ENCODE data around the gene ELOVL2. TPM values are rescaled to one million over a fixed set of nuclear protein-coding genes. Genes with fewer than 3 reads are reported as not detected.

Gene ELOVL2
- total RNA-seq, 4 donors from 2014 or later: 0.17 to 0.19 (median 0.18) TPM; not detected in 1

- Histone ChIP-seq H3K27ac (no peak overlapping the region), H3K4me1 (peaks cover 19% of the 10 kb centered on the region), H3K9me3 (no peaks in the 10 kb centered on the region), H3K36me3 (no peaks in the 10 kb centered on the region), H3K27me3 (peaks cover 89% of the 10 kb centered on the region), H3K4me3 (no peak overlapping the region)
- no peak for DNase-seq (ENCODE audit: low spot score in 2 of 2)
- WGBS: 43% methylated on average over 10 of the region's 10 CpGs
- TF ChIP-seq EP300 (IDR thresholded peaks at IDR 0.05) (no peak), CTCF (IDR thresholded peaks at IDR 0.05) (no peak), POLR2AphosphoS5 (IDR thresholded peaks at IDR 0.05) (no peak), POLR2A (IDR thresholded peaks at IDR 0.05) (no peak)
These were observed 1.2 kb downstream of the ELOVL2 start for GRCh38 chr6:11042750-11043377.

DNA sequence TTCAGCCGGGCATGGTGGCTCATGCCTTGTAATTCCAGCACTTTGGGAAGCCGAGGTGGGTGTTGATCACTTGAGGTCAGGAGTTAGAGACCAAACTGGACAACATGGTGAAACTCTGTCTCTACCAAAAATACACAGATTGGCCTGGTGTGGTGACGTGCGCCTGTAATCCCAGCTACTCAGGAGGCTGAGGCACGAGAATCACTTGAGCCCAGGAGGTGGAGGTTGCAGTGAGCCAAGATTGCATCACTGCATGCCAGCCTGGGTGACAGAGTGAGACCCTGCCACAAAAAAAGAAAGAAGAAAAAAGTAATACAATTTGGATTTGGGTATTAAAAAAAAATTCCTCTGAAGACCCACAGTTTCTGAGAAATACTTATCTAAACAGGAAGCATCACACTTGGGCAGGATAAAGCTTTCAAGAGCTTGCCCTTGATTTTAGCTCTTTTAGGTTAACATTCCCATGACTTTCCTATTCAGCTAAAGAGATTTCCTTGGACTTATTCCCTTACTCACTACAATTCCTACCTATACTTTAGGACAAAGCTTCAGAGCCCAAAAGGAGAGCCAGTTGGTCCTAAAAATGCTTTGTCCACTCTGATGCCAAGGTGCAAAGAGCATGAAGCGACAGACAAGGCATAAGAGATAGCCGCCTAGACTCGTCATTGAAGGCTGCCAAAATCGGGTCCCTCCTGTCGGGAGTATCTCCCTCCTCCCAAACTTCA, 1.9 kb downstream of the ELOVL2 start:
- H3K4me1 ChIP-seq: peaks cover 19% of the 10 kb centered on the region
- 65% methylated on average over 10 of the region's 10 CpGs for WGBS
- TF ChIP-seq POLR2AphosphoS5 (IDR thresholded peaks at IDR 0.05) (no peak), CTCF (IDR thresholded peaks at IDR 0.05) (no peak), POLR2A (IDR thresholded peaks at IDR 0.05) (no peak), EP300 (IDR thresholded peaks at IDR 0.05) (no peak)
- DNase-seq (ENCODE audit: low spot score in 2 of 2): no peak
- H3K36me3 ChIP-seq: no peaks in the 10 kb centered on the region
- H3K4me3 ChIP-seq: no peak overlapping the region
- H3K27ac ChIP-seq: no peak overlapping the region
- no peaks in the 10 kb centered on the region for H3K9me3 ChIP-seq
- peaks cover 85% of the 10 kb centered on the region for H3K27me3 ChIP-seq

DNA sequence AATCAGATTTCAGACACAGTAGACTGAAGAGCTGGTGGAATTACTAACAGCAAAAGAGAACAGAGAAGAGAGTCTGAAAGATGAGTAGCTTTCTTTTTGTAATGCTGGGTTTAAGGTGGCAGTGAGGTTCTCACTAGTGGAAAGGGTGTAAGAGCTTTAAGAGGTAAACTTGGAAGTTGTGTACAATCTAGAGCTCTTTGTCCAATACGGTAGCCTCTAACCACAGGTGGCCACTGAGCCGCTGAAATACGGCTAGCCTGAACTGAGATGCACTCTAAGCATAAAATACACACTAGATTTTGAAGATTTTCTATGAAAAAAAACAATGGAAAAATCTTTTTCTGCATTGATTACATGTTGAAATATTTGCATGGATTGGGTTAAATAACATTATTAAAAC, 4.0 kb downstream of the ELOVL2 start:
- H3K4me1 ChIP-seq: peaks cover 19% of the 10 kb centered on the region
- H3K4me3 ChIP-seq: no peak overlapping the region
- peaks cover 70% of the 10 kb centered on the region for H3K27me3 ChIP-seq
- H3K9me3 ChIP-seq: no peaks in the 10 kb centered on the region
- 76% methylated on average over 3 of the region's 3 CpGs for WGBS
- TF ChIP-seq EP300 (IDR thresholded peaks at IDR 0.05) (no peak), POLR2AphosphoS5 (IDR thresholded peaks at IDR 0.05) (no peak), CTCF (IDR thresholded peaks at IDR 0.05) (no peak), POLR2A (IDR thresholded peaks at IDR 0.05) (no peak)
- DNase-seq (ENCODE audit: low spot score in 2 of 2): no peak
- no peak overlapping the region for H3K27ac ChIP-seq
- no peaks in the 10 kb centered on the region for H3K36me3 ChIP-seq

- Histone ChIP-seq H3K36me3 (no peaks in the 10 kb centered on the region), H3K9me3 (no peaks in the 10 kb centered on the region), H3K4me3 (no peak overlapping the region), H3K27me3 (peaks cover 59% of the 10 kb centered on the region), H3K4me1 (peaks cover 10% of the 10 kb centered on the region), H3K27ac (no peak overlapping the region)
- TF ChIP-seq CTCF (IDR thresholded peaks at IDR 0.05) (no peak), POLR2A (IDR thresholded peaks at IDR 0.05) (no peak), EP300 (IDR thresholded peaks at IDR 0.05) (no peak), POLR2AphosphoS5 (IDR thresholded peaks at IDR 0.05) (no peak)
- WGBS: 81% methylated on average over 1 of the region's 1 CpG
- no peak for DNase-seq (ENCODE audit: low spot score in 2 of 2)
These were observed 5.1 kb downstream of the ELOVL2 start for GRCh38 chr6:11039040-11039439.

DNA sequence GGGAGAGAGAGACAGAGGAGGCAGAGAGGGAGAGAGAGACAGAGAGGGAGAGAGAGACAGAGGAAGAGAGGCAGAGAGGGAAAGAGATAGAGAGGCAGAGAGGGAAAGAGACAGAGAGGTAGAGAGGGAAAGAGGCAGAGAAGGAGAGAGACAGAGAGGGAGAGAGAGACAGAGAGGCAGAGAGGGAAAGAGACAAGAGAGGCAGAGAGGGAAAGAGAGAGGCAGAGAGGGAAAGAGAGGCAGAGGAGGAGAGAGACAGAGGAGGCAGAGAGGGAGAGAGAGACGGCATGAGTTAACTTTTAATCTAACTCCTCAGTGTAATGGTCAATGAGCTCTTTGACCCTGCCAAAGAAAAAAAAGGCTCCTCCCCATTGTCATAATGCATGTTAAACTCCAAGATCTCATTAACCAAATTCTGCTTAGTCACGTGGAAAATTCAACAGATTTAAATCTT, 7.1 kb downstream of the ELOVL2 start:
- Histone ChIP-seq H3K4me3 (no peak overlapping the region), H3K9me3 (no peaks in the 10 kb centered on the region), H3K4me1 (no peaks in the 10 kb centered on the region), H3K27ac (no peak overlapping the region), H3K27me3 (peaks cover 40% of the 10 kb centered on the region), H3K36me3 (no peaks in the 10 kb centered on the region)
- 75% methylated on average over 2 of the region's 2 CpGs for WGBS
- TF ChIP-seq POLR2AphosphoS5 (IDR thresholded peaks at IDR 0.05): no peak
- no peak for TF ChIP-seq CTCF (IDR thresholded peaks at IDR 0.05)
- no peak for TF ChIP-seq POLR2A (IDR thresholded peaks at IDR 0.05)
- TF ChIP-seq EP300 (IDR thresholded peaks at IDR 0.05): no peak
- DNase-seq (ENCODE audit: low spot score in 2 of 2): no peak
